ENCODE measurements around the gene EIF2D.

GRCh38 chr1:206577626-206578025 is 34.6 kb downstream of the EIF2D start:
- TF ChIP-seq CTCF (IDR thresholded peaks at IDR 0.05) (no peak), POLR2AphosphoS5 (IDR thresholded peaks at IDR 0.05) (no peak)
